ENCODE data around the gene SLC9A4. TPM values are rescaled to one million over a fixed set of nuclear protein-coding genes. Genes with fewer than 3 reads are reported as not detected.

Gene SLC9A4
- total and polyA plus RNA-seq, 9 of the 15 experiments (the other 6 are each of a cell fraction or from before 2014, with no cell fraction given) = 0.04 to 0.15 (median 0.04) TPM; not detected in 5

GRCh38 chr2:102439065-102439695 is 33.8 kb upstream of the SLC9A4 start (continued):
- TF ChIP-seq ZFX (CRISPR knock-in tag; IDR thresholded peaks at IDR 0.05) = no peak
- TF ChIP-seq THRB (CRISPR knock-in tag; conservative IDR thresholded peaks at IDR 0.05) = peak; percentile 43; the same call in 1 of the 2 replicates
- TF ChIP-seq MAFK (IDR thresholded peaks at IDR 0.05; ENCODE audit: low read length) = peak; percentile 85
- TF ChIP-seq MAFF (IDR thresholded peaks at IDR 0.05; ENCODE audit: low read length) = peak; percentile 74
- TF ChIP-seq BRCA1 (IDR thresholded peaks at IDR 0.05) = no peak
- TF ChIP-seq BRCA1 (CRISPR knock-in tag; IDR thresholded peaks at IDR 0.05) = no peak
- no peak for TF ChIP-seq SIX5 (IDR thresholded peaks at IDR 0.05; ENCODE audit: borderline replicate concordance in 1 of 2, insufficient read depth in 1 of 2, low read depth in 1 of 2, low read length in 2 of 2)
- peak in 1 of 2 experiments; percentile 54; a peak in 1 of 4 replicates for TF ChIP-seq ZNF639 (CRISPR knock-in tag; conservative IDR thresholded peaks at IDR 0.05 in 1 of 2, IDR thresholded peaks at IDR 0.05 in 1 of 2)
- no peak; the same call in 1 of the 2 replicates for TF ChIP-seq MGA (IDR thresholded peaks at IDR 0.05)
- TF ChIP-seq C11orf30 (IDR thresholded peaks at IDR 0.05; ENCODE audit: low read depth) = peak; percentile 95
- no peak for TF ChIP-seq FOXA3 (CRISPR knock-in tag; conservative IDR thresholded peaks at IDR 0.05 in 1 of 2, IDR thresholded peaks at IDR 0.05 in 1 of 2)
- TF ChIP-seq KLF6 (CRISPR knock-in tag; IDR thresholded peaks at IDR 0.05; ENCODE audit: borderline replicate concordance) = peak; percentile 23; the same call in 1 of the 2 replicates

Data from K562 (cell line).